Duodenal mucosa (tissue), 2 donors: Measurements from ENCODE around the gene RADIL.
"Not testable (repeated sequence)": the region's sequence is repeated elsewhere in the genome, so short reads cannot be mapped to it uniquely, and the experiment has no call there.

Experiments
- H3K27ac ChIP-seq: one replicate; pipeline ENCODE4 v1.7.0; 2013; ENCODE audit warnings: low read depth, low read length
- H3K27me3 ChIP-seq, 2 donors: one replicate each; pipeline ENCODE4 v1.7.0; 2013; ENCODE audit warnings: low read length in 2 of 2, control low read depth in 1 of 2; ENCODE audit not compliant: insufficient read depth in 2 of 2, control insufficient read depth in 1 of 2
- H3K36me3 ChIP-seq, 2 donors: one replicate each; pipeline ENCODE4 v1.7.0; 2013; ENCODE audit warnings: low read length in 2 of 2, control low read depth in 1 of 2; ENCODE audit not compliant: insufficient read depth in 2 of 2, control insufficient read depth in 1 of 2
- H3K4me1 ChIP-seq, 2 donors: one replicate each; pipeline ENCODE4 v1.7.0; 2013; ENCODE audit warnings: low read length in 2 of 2, control low read depth in 1 of 2; ENCODE audit not compliant: insufficient read depth in 2 of 2, control insufficient read depth in 1 of 2
- H3K4me3 ChIP-seq, 2 donors: one replicate each; pipeline ENCODE4 v1.7.0; 2013; ENCODE audit warnings: low read length in 2 of 2, low read depth in 1 of 2
- H3K9ac ChIP-seq, 2 donors: one replicate each; pipeline ENCODE4 v1.7.0; 2013; ENCODE audit warnings: low read length in 2 of 2, low read depth in 1 of 2
- H3K9me3 ChIP-seq, 2 donors: one replicate each; pipeline ENCODE4 v1.7.0; 2013; ENCODE audit warnings: low read length in 2 of 2, control low read depth in 1 of 2; ENCODE audit not compliant: control insufficient read depth in 1 of 2

The RADIL gene

GRCh38 chr7:4809091-4809591 lies 74.4 kb downstream of the RADIL start:
- Histone ChIP-seq H3K27ac (no peak overlapping the region), H3K4me3 (no peak overlapping the region), H3K36me3 (no peaks in the 10 kb centered on the region), H3K9me3 (no peaks in the 10 kb centered on the region), H3K27me3 (no peaks in the 10 kb centered on the region), H3K9ac (no peak overlapping the region), H3K4me1 (no peaks in the 10 kb centered on the region)

GRCh38 chr7:4808565-4808964 lies 75.0 kb downstream of the RADIL start:
- H3K27me3 ChIP-seq: no peaks in the 10 kb centered on the region
- H3K4me1 ChIP-seq: no peaks in the 10 kb centered on the region
- no peaks in the 10 kb centered on the region for H3K9me3 ChIP-seq
- no peaks in the 10 kb centered on the region for H3K36me3 ChIP-seq
- H3K4me3 ChIP-seq: no peak overlapping the region
- H3K9ac ChIP-seq: no peak overlapping the region
- H3K27ac ChIP-seq: no peak overlapping the region

GRCh38 chr7:4808026-4808425 lies 75.5 kb downstream of the RADIL start:
- Histone ChIP-seq H3K27me3 (no peaks in the 10 kb centered on the region), H3K36me3 (no peaks in the 10 kb centered on the region), H3K27ac (no peak overlapping the region), H3K9ac (no peak overlapping the region), H3K4me1 (no peaks in the 10 kb centered on the region), H3K9me3 (no peaks in the 10 kb centered on the region), H3K4me3 (no peak overlapping the region)

- Histone ChIP-seq H3K27me3 (no peaks in the 10 kb centered on the region), H3K4me3 (no peak overlapping the region), H3K9ac (no peak overlapping the region), H3K36me3 (no peaks in the 10 kb centered on the region), H3K4me1 (no peaks in the 10 kb centered on the region), H3K9me3 (no peaks in the 10 kb centered on the region), H3K27ac (no peak overlapping the region)
Observed at GRCh38 chr7:4807598-4808016, 75.9 kb downstream of the RADIL start.

GRCh38 chr7:4806983-4807597 lies 76.4 kb downstream of the RADIL start:
- H3K9me3 ChIP-seq: no peaks in the 10 kb centered on the region
- H3K36me3 ChIP-seq: no peaks in the 10 kb centered on the region
- no peaks in the 10 kb centered on the region for H3K4me1 ChIP-seq
- H3K27me3 ChIP-seq: no peaks in the 10 kb centered on the region
- no peak overlapping the region for H3K9ac ChIP-seq
- no peak overlapping the region for H3K27ac ChIP-seq
- no peak overlapping the region for H3K4me3 ChIP-seq

GRCh38 chr7:4805984-4806300 lies 77.6 kb downstream of the RADIL start:
- H3K4me3 ChIP-seq: no peak overlapping the region
- H3K9ac ChIP-seq: no peak overlapping the region
- no peaks in the 10 kb centered on the region for H3K36me3 ChIP-seq
- no peak overlapping the region for H3K27ac ChIP-seq
- H3K27me3 ChIP-seq: no peaks in the 10 kb centered on the region
- no peaks in the 10 kb centered on the region for H3K9me3 ChIP-seq
- H3K4me1 ChIP-seq: no peaks in the 10 kb centered on the region

- Histone ChIP-seq H3K4me1 (no peaks in the 10 kb centered on the region), H3K9me3 (no peaks in the 10 kb centered on the region), H3K27me3 (no peaks in the 10 kb centered on the region), H3K27ac (no peak overlapping the region), H3K9ac (no peak overlapping the region), H3K36me3 (no peaks in the 10 kb centered on the region), H3K4me3 (no peak overlapping the region)
Observed at GRCh38 chr7:4805110-4805983, 78.2 kb downstream of the RADIL start.

- Histone ChIP-seq H3K9ac (no peak overlapping the region), H3K4me3 (no peak overlapping the region), H3K9me3 (no peaks in the 10 kb centered on the region), H3K4me1 (no peaks in the 10 kb centered on the region), H3K36me3 (no peaks in the 10 kb centered on the region), H3K27me3 (no peaks in the 10 kb centered on the region), H3K27ac (no peak overlapping the region)
Observed at GRCh38 chr7:4803397-4804241, 79.9 kb downstream of the RADIL start.

- H3K27me3 ChIP-seq, H3K9me3 ChIP-seq, H3K9ac ChIP-seq, H3K4me3 ChIP-seq, H3K27ac ChIP-seq, H3K36me3 ChIP-seq, H3K4me1 ChIP-seq: not testable (repeated sequence)
Observed at GRCh38 chr7:4802577-4802976, 80.9 kb downstream of the RADIL start.

GRCh38 chr7:4801839-4802231 lies 81.7 kb downstream of the RADIL start:
- no peak overlapping the region for H3K27ac ChIP-seq
- no peaks in the 10 kb centered on the region for H3K9me3 ChIP-seq
- no peaks in the 10 kb centered on the region for H3K27me3 ChIP-seq
- no peak overlapping the region for H3K9ac ChIP-seq
- H3K4me3 ChIP-seq: no peak overlapping the region
- H3K36me3 ChIP-seq: no peaks in the 10 kb centered on the region
- no peaks in the 10 kb centered on the region for H3K4me1 ChIP-seq
